Upper lobe of left lung (tissue), 6 donors: Measurements from ENCODE around the gene SNTG2. TPM values are rescaled to one million over a fixed set of nuclear protein-coding genes. Genes with fewer than 3 reads are reported as not detected.

Experiments used
- ATAC-seq, 2 donors: fragments of 200-7000 bp; cut with Tn5 transposase; one replicate each; pipeline ENCODE4 v1.9.1; 2022; ENCODE audit warnings: mild to moderate bottlenecking in 2 of 2, moderate library complexity in 2 of 2; ENCODE audit not compliant: low FRiP score in 2 of 2
- DNase-seq, 2 donors: peaks; one replicate each; pipeline ENCODE4 v3.0.0-alpha.2; 2019 to 2020
- H3K27ac ChIP-seq, 4 donors: fragments of 200-600 bp; sonication (generic); one replicate each; pipeline ENCODE4 v1.5.1; 2016 to 2019
- H3K27me3 ChIP-seq, 4 donors: fragments of 200-600 bp; sonication (generic); one replicate each; pipeline ENCODE4 v1.5.1; 2017 to 2019
- H3K36me3 ChIP-seq, 4 donors: fragments of 200-600 bp; sonication (generic); one replicate each; pipeline ENCODE4 v1.5.1; 2016 to 2019
- H3K4me1 ChIP-seq, 4 donors: fragments of 200-600 bp; sonication (generic); one replicate each; pipeline ENCODE4 v1.5.1; 2018 to 2019
- H3K4me3 ChIP-seq, 4 donors: fragments of 200-600 bp; sonication (generic); one replicate each; pipeline ENCODE4 v1.5.1; 2017 to 2019; ENCODE audit warnings: mild to moderate bottlenecking in 2 of 4, moderate library complexity in 1 of 4
- H3K9me3 ChIP-seq, 4 donors: fragments of 200-600 bp; sonication (generic); one replicate each; pipeline ENCODE4 v1.5.1; 2018 to 2019
- CTCF ChIP-seq, 6 experiments: fragments of 450-650 bp in 4 of 6; fragments of 200-600 bp in 2 of 6; sonication (generic) in 2 of 6; IDR thresholded peaks; one replicate each; pipeline ENCODE4 v1.5.1; 2016 to 2019; ENCODE audit warnings: antibody characterized with exemption in 6 of 6
- EP300 ChIP-seq, 4 donors: sonication (generic); formaldehyde crosslinking; IDR thresholded peaks; one replicate each; pipeline ENCODE4 v1.5.1; 2017; ENCODE audit warnings: antibody characterized with exemption in 4 of 4, control low read depth in 2 of 4
- POLR2A ChIP-seq, 4 donors: fragments of 450-650 bp; IDR thresholded peaks; one replicate each; pipeline ENCODE4 v1.5.1; 2016 to 2017; ENCODE audit warnings: antibody characterized with exemption in 4 of 4, mild to moderate bottlenecking in 2 of 4
- POLR2AphosphoS5 ChIP-seq, 2 donors: sonication (generic); formaldehyde crosslinking; IDR thresholded peaks; one replicate each; pipeline ENCODE4 v1.5.1; 2017; ENCODE audit warnings: antibody characterized with exemption in 2 of 2
- WGBS, 2 donors: methylation state at CpG; one replicate each; pipeline ENCODE4 v1.1.5; 2017 to 2018; 5-methylcytosine and 5-hydroxymethylcytosine counted together
- total RNA-seq, 6 donors: library from RNA; depleted of rRNA in 4 of 6; stranded (reverse); fragments of >200 nt in 4 of 6; gene quantifications; one replicate each; pipeline versions ENCODE4 v1.1.0 to v1.2.1, GENCODE V29; 2016 to 2021
- donor health status: DM: no; HTN: no; CAD: no; lungs with moderate emphysema.
- donor health status: DM: no; HTN: yes; CAD: no; lungs with severe emphysema.

SNTG2 gene
- total RNA-seq, 6 donors from 2014 or later, result 1.1 to 13.6 (median 3.0) TPM

GRCh38 chr2:989781-990467 lies 39.3 kb downstream of the SNTG2 start:
- ATAC-seq (no peak), DNase-seq (no peak)
- 85 to 87% methylated on average over 8 of the region's 8 CpGs for WGBS, 2 donors

GRCh38 chr2:990970-991369 lies 40.3 kb downstream of the SNTG2 start:
- no peak overlapping the region for H3K27ac ChIP-seq
- ATAC-seq (no peak), DNase-seq (no peak)
- no peak overlapping the region for H3K4me3 ChIP-seq
- TF ChIP-seq POLR2A (IDR thresholded peaks at IDR 0.05) (no peak), EP300 (IDR thresholded peaks at IDR 0.05) (no peak), CTCF (IDR thresholded peaks at IDR 0.05) (no peak)
- no peaks in the 10 kb centered on the region for H3K9me3 ChIP-seq
- H3K27me3 ChIP-seq, result no peaks in the 10 kb centered on the region
- no peaks in the 10 kb centered on the region for H3K4me1 ChIP-seq
- no peaks in the 10 kb centered on the region for H3K36me3 ChIP-seq

More at GRCh38 chr2:989781-990467, 39.3 kb downstream of the SNTG2 start:
- Histone ChIP-seq H3K4me3 (no peak overlapping the region), H3K27ac (no peak overlapping the region), H3K9me3 (no peaks in the 10 kb centered on the region), H3K36me3 (no peaks in the 10 kb centered on the region), H3K27me3 (no peaks in the 10 kb centered on the region), H3K4me1 (no peaks in the 10 kb centered on the region)
- TF ChIP-seq POLR2AphosphoS5 (IDR thresholded peaks at IDR 0.05) (no peak), EP300 (IDR thresholded peaks at IDR 0.05) (no peak), CTCF (IDR thresholded peaks at IDR 0.05) (no peak), POLR2A (IDR thresholded peaks at IDR 0.05) (no peak)

GRCh38 chr2:1002350-1002749 lies 51.7 kb downstream of the SNTG2 start:
- no peak for ATAC-seq

GRCh38 chr2:1004398-1004797 lies 53.7 kb downstream of the SNTG2 start:
- H3K27me3 ChIP-seq, result no peaks in the 10 kb centered on the region
- no peaks in the 10 kb centered on the region for H3K4me1 ChIP-seq
- H3K27ac ChIP-seq, result no peak overlapping the region
- H3K9me3 ChIP-seq, result no peaks in the 10 kb centered on the region
- no peak overlapping the region for H3K4me3 ChIP-seq
- WGBS, 2 donors, result 63 to 76% methylated on average over 5 of the region's 5 CpGs
- ATAC-seq, result no peak
- no peaks in the 10 kb centered on the region for H3K36me3 ChIP-seq
- no peak for TF ChIP-seq EP300 (IDR thresholded peaks at IDR 0.05)
- no peak for TF ChIP-seq POLR2A (IDR thresholded peaks at IDR 0.05)
- no peak for TF ChIP-seq POLR2AphosphoS5 (IDR thresholded peaks at IDR 0.05)
- TF ChIP-seq CTCF (IDR thresholded peaks at IDR 0.05), result no peak
- DNase-seq, result no peak

More at GRCh38 chr2:1002350-1002749, 51.7 kb downstream of the SNTG2 start:
- Histone ChIP-seq H3K27ac (no peak overlapping the region), H3K36me3 (no peaks in the 10 kb centered on the region), H3K4me3 (no peak overlapping the region), H3K9me3 (peaks cover 0 to 5% (median 0%) of the 10 kb centered on the region in 4 donors), H3K4me1 (no peaks in the 10 kb centered on the region), H3K27me3 (no peaks in the 10 kb centered on the region)
- DNase-seq, result no peak
- WGBS, 2 donors, result 80 to 85% methylated on average over 2 of the region's 2 CpGs
- TF ChIP-seq CTCF (IDR thresholded peaks at IDR 0.05) (no peak), POLR2A (IDR thresholded peaks at IDR 0.05) (no peak), EP300 (IDR thresholded peaks at IDR 0.05) (no peak), POLR2AphosphoS5 (IDR thresholded peaks at IDR 0.05) (no peak)

- DNase-seq (no peak), ATAC-seq (no peak)
- Histone ChIP-seq H3K27me3 (no peaks in the 10 kb centered on the region), H3K4me1 (peaks cover 0 to 6% (median 0%) of the 10 kb centered on the region in 4 donors), H3K36me3 (no peaks in the 10 kb centered on the region), H3K4me3 (no peak overlapping the region), H3K27ac (no peak overlapping the region), H3K9me3 (no peaks in the 10 kb centered on the region)
- 24 to 26% methylated on average over 7 of the region's 7 CpGs for WGBS, 2 donors
- no peak for TF ChIP-seq POLR2AphosphoS5 (IDR thresholded peaks at IDR 0.05)
Measured at GRCh38 chr2:1010415-1010930, 59.8 kb downstream of the SNTG2 start.
